ACHN (cell line): ENCODE data around the gene GALNT7.

Experiments used
- DNase-seq: peaks from one replicate; pipeline ENCODE4 v3.0.0-alpha.2; 2015
- in situ Hi-C: cut with HindIII; loops from 2 replicates; pipeline ENCODE4 v1.10.0; 2017; ENCODE audit warnings: low sequenced_read_pairs, low pct_ligation_motif_present, low pct_unique_long_range_greater_than_20kb

The GALNT7 gene

GRCh38 chr4:173301518-173302201 lies 133.0 kb downstream of the GALNT7 start:
- DNase-seq, result peak; percentile 76
- in situ Hi-C loops, result no loop called here

DNA sequence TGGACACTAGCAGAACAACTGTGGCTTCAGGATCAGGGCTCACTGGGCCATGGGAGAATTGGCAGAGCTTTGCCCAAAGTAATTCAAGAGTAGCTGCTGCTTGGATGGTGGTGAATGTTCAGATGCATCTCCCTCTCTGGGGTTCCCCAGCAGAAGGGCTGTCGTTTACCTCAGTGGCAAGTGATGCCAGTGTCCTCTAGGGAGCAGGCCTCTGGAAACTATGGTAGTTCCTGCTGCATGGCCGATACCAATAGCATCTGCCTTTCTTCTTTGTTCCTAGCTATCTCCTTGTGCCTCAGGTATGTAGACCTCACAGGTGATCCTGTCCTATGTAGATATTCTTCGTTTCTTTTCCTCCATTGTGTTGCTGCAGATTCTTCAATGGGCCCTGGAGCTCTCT lies 139.2 kb downstream of the GALNT7 start:
- DNase-seq, result no peak
- in situ Hi-C loops, result no loop called here

GRCh38 chr4:173311368-173311767 lies 142.8 kb downstream of the GALNT7 start:
- DNase-seq, result no peak
- in situ Hi-C loops, result no loop called here

DNA sequence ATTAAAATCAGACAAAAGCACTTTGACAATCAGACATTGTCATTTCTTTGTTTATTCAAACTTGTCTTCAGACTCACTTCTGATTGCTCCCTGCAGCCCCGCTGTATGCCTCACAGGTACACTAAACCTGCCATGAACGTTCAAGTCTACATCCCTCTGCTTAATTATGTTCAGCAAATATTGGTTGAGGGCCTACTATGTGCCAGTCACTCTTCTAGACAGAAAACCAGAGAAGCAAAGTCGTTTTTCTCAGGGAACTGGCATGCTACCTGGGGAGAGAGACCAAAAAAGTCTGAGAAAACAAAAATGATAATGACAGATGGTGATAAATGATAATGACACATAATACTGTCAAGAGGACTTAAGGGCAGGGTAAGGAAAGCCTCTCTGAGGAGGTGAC lies 146.1 kb downstream of the GALNT7 start:
- in situ Hi-C loops, result no loop called here
- no peak for DNase-seq

- in situ Hi-C loops, result no loop called here
These were observed 147.4 kb downstream of the GALNT7 start for GRCh38 chr4:173316060-173316459.

GRCh38 chr4:173317004-173317403 lies 148.4 kb downstream of the GALNT7 start:
- in situ Hi-C loops, result no loop called here
- peak; percentile 31 for DNase-seq

More at GRCh38 chr4:173316060-173316459, 147.4 kb downstream of the GALNT7 start:
- DNase-seq, result no peak

DNA sequence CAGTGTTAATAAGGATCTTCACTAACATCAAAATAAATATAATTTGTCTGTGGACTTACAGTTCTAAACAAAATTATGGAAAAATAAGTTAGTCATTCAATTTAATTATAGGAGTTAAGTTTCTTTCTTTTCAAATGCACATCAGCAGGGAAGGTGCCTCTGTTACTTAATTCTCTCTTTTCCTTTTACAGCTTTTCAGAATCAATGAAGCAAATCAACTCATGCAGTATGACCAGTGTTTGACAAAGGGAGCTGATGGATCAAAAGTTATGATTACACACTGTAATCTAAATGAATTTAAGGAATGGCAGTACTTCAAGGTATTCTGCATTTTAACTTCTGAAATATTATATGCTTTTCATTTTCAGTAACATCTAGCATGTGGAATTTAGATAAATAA lies 149.6 kb downstream of the GALNT7 start:
- DNase-seq, result no peak
- in situ Hi-C loops, result no loop called here

- peak; percentile 35 for DNase-seq
- in situ Hi-C loops, result no loop called here
These were observed 150.1 kb downstream of the GALNT7 start for GRCh38 chr4:173318648-173319211.

DNA sequence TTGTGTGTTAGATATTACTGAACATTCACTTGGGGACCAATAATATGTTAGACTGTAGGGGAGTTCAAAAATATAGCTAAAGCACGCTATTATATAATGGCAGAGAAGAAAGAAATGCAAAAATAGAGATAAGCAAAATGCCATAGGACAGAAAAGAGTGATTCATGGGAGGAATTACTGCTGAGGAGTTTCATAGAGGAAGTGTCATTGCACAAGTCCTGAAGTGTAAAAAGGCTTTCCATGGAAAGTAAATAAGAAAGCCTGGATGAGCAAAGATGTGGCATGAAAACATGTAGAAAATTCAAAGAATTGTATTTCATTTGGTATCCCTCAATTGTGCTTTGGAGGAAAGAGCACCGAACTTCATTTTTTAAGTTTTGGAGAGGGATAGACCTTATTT lies 151.1 kb downstream of the GALNT7 start:
- in situ Hi-C loops, result no loop called here
- DNase-seq, result no peak

DNA sequence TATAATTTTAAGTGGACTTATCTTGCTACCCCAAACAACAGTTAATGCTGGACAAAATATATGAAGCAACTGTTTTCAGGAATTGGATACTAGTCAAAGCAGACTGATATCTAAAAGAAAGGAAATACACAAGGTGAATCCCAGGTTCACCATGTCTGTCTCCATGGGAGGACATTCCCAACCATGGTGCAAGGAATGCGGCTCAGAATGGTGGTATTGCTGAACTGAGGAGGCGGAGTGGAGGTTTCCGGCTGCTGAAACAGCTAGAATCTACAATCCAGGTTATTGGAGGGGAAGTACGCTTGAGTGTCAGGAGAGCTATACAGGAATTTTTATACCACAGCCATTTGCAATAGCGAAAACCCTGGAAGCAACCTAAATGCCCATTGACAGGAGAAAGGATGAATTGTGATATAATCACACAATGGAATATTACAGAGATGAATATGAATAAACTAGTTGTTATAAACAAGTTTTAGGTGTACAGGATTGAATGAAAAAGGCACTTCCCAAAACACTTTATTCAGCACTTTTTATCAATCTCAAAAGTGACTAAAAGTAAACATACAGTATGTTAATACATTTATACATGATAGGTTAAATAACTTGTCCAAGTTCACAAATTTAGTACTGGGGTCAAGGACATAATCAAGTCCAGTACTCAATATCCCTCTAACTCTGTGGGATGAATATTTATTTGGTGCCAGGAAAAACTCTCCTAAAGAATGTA lies 156.6 kb downstream of the GALNT7 start:
- no peak for DNase-seq
- in situ Hi-C loops, result no loop called here

DNA sequence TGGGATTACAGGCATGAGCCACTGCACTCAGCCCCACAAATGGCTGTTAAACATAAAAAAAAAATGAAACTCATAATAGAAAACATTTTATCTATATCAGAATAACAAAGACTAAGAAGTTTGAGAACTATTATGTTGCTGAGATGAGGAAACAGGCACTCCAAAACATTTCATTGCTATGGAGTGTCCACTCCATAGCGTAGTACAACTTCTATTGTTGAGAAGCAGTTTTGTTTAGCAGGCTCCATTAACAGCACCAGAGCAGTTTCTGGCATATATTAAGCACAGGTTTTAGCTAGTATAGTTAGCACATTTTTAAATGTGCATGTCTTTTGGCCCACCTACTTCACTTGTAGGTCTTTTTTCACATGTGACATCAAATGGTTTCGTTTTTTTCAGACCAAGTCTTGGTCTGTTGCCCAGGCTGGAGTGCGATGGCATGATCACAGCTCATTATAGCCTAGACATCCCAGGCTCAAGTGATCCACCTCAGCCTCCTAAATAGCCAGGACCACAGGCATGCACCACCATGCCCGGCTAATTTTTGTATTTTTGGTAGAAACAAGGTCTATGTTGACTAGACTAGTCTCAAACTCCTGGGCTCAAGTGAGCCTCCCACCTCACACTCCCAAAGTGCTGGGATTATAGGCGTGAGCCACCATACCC lies 159.8 kb downstream of the GALNT7 start:
- DNase-seq, result no peak
- in situ Hi-C loops, result no loop called here

DNA sequence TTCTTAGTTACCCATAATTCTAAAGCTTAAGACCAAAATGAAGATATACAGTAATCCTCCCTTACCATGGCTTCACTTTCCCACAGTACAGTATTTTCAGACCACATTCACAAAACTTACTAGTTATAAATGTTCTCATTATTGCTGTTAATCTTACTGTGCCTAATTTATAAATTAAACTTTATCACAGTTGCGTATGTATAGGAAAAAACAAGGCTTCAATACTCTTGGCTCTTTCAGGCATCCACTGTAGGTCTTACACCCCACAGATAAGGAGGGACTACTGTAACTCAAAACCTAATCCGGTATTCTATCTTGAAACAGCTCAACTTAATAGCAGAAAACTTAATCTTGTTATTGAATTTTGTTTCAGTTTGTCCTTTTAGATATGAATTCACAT lies 162.0 kb downstream of the GALNT7 start:
- no peak for DNase-seq
- in situ Hi-C loops, result no loop called here

DNA sequence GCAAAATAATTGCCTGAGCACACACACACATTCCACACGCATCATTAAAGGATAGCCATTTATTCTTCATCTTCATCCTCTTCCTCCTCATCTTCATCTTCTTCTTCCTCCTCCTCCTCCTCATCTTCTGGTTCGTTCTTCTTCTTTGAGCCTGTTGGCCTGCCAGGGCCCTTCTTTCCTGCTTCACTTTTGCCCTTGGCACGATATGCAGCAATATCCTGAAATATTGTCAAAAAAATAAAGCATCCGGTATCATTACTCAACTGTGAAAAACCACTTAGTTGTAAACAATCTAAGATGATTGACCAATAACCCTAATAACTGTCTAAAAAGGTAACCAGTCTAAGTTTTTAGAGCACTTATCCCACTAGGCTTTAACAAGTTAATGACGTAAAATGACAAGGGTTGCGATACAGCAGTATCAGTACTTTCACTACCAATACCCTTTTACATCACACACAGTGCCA lies 163.4 kb downstream of the GALNT7 start:
- DNase-seq, result no peak
- in situ Hi-C loops, result no loop called here

- DNase-seq, result peak; percentile 22
- in situ Hi-C loops, result no loop called here
These were observed 164.5 kb downstream of the GALNT7 start for GRCh38 chr4:173332963-173333657.

DNA sequence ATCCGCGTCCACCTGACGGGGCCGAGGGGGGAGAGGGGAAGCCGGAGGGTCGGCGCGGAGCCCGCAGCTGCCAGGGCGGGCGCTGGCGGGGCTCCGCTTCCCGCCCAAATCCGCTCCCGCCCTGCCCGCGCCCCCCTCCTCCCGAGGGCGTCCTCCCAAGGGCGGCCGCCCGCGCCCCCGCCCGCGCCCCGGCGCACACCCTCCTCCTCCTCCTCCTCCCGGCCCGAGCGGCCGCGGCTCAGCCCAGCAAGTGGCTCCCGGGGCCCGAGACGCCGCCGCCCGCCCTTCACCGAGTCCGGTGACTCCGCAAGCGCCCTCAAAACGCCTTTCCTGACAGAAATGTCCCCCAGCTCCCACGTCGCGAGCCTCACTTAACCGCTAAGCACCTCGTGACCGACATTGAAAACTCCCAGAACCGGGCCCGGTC lies 165.1 kb downstream of the GALNT7 start:
- in situ Hi-C loops, result no loop called here
- DNase-seq, result peak; percentile 30

DNA sequence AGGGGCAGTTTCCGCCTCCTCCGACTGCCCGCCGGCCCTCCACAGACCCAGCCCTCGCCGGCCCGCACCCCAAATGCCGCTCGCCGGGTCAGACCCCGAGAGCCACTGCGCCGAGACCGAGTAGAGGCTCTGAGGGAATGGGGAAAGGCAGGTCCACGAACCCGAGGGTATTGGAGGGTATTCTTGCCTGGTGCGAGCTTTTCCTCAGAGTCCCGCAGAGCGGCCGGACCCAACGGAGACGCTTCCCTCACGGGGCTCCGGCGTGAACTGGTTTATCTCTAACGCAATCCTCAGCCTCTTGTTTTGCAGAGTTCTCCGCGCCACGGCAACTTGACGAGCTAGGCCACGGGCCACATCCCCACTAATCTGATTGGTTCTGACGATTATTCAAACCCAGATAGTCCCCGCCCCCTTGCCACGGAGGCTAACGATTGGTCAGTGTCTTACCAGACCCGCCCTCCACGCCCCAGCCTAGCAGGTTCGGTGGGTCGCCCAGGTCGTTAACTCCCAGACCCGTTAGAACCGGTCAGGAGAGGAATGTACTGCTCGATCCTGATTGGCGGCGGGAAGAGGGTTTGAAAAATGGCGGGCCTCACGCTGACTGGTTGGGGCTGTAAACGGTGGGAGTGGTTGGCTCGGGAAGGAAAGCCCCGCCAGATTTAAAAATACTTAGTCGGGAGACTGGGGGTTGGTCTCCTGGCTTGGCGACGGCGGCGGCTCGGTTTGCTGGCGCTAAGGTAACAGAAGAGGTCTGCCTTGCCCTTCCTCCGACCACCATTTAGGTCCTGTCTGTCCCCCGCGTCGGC lies 165.7 kb downstream of the GALNT7 start, which contains the start of gene HMGB2:
Gene HMGB2 (minus strand): TSS at position 274 of the 806 bp plus-strand sequence. CDS start 709 bp downstream, outside the sequence.
- DNase-seq, result peak; percentile 98
- in situ Hi-C loops, result no loop called here

GRCh38 chr4:173334891-173335752 lies 166.5 kb downstream of the GALNT7 start:
- peak; percentile 91 for DNase-seq
- in situ Hi-C loops, result no loop called here
